Thoracic aorta (tissue), 2 donors: ENCODE measurements around the gene SFSWAP. TPM values are rescaled to one million over a fixed set of nuclear protein-coding genes. Genes with fewer than 3 reads are reported as not detected.

Source experiments
- ATAC-seq: fragments of 150-250 bp; one replicate; pipeline ENCODE4 v1.8.0; 2017; ENCODE audit warnings: low read depth; ENCODE audit not compliant: insufficient number of reproducible peaks, low FRiP score
- DNase-seq: peaks from one replicate; pipeline ENCODE4 v3.0.0-alpha.2; 2020; ENCODE audit warnings: low spot score
- H3K27ac ChIP-seq, 2 donors: fragments of 200-600 bp; sonication (generic); 1 replicate in 1 of 2; 2 replicates in 1 of 2; pipeline ENCODE4 v1.5.1; 2016; ENCODE audit warnings: mild to moderate bottlenecking in 2 of 2, moderate library complexity in 2 of 2
- H3K27me3 ChIP-seq: fragments of 200-600 bp; sonication (generic); replicated peaks from 2 replicates; pipeline ENCODE4 v1.6.0; 2016; ENCODE audit warnings: mild to moderate bottlenecking; ENCODE audit not compliant: insufficient read depth
- H3K36me3 ChIP-seq: fragments of 200-600 bp; sonication (generic); one replicate; pipeline ENCODE4 v1.5.1; 2016
- H3K4me1 ChIP-seq, 2 donors: fragments of 200-600 bp; sonication (generic); 1 replicate in 1 of 2; 2 replicates in 1 of 2; pipeline versions ENCODE4 v1.5.1 to v1.6.0; 2016; ENCODE audit warnings: low read depth in 2 of 2, mild to moderate bottlenecking in 1 of 2; ENCODE audit not compliant: control insufficient read depth in 1 of 2
- H3K4me3 ChIP-seq: fragments of 200-600 bp; sonication (generic); 2 replicates; pipeline ENCODE4 v1.5.1; 2016; ENCODE audit warnings: mild to moderate bottlenecking
- H3K9me3 ChIP-seq: fragments of 200-600 bp; sonication (generic); 2 replicates; pipeline ENCODE4 v1.5.1; 2016
- total RNA-seq, 2 donors: library from RNA; depleted of rRNA; stranded (reverse); fragments of >200 nt; gene quantifications; one replicate each; pipeline versions ENCODE4 v1.1.0 to v1.2.3, GENCODE V29; 2016
- TF ChIP-seq, protein P1 (sequence below): fragments of 200-600 bp; sonication (generic); IDR thresholded peaks from one replicate; pipeline ENCODE4 v1.5.1; 2019; ENCODE audit warnings: antibody characterized with exemption

SFSWAP gene
- total RNA-seq, 2 donors from 2014 or later: 27.9 to 63.2 TPM

DNA sequence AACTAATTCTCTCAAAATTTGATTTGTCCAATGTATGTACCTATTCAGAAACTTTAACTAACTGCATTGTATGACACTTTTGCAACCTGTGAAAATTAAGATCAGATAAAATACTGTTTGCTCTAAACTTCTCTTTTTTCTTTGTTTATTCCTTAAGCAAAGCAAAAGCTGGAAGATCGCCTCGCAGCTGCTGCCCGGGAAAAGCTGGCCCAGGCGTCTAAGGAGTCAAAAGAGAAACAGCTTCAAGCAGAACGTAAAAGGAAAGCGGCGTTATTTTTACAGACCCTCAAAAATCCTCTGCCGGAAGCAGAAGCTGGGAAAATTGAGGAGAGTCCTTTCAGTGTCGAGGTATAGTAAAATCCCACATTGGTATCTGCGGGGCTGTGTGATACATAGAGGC lies 55.1 kb downstream of the SFSWAP start:
- Histone ChIP-seq H3K36me3 (peaks cover 71% of the 10 kb centered on the region), H3K9me3 (no peaks in the 10 kb centered on the region)
- no peak for ATAC-seq

DNA sequence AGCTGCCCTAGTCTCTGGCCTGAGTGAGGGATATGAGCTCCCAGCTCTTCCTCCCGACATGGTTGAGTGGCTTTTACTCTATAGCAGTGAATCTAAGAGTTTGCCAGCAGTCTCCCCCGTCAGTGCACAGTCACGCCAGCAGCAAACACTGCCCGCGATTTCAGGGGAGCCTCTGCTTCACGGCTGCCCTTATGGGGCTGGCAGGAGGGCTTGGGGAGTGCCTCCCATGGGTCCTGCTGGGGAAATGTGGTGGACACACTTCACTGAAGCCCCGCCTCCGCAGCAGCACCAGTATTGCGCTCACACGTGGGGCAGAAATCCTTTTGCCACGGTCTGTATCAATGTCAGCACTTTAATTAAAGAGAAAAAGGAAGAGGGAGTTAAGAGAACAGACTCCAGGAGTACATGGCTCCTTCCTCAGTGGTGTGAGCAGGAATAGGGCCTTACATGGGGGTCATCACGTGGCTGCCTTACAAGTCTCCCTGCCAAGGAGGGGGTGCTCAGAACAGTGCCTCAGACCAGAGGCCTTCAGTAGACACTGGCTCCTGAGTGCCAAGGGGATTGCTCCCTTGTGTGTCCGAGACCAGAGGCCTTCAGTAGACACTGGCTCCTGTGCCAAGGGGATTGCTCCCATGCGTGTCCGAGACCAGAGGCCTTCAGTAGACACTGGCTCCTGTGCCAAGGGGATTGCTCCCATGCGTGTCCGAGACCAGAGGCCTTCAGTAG lies 55.7 kb downstream of the SFSWAP start:
- no peaks in the 10 kb centered on the region for H3K9me3 ChIP-seq
- no peak overlapping the region for H3K4me3 ChIP-seq
- no peaks in the 10 kb centered on the region for H3K4me1 ChIP-seq
- TF ChIP-seq, protein P1, sequence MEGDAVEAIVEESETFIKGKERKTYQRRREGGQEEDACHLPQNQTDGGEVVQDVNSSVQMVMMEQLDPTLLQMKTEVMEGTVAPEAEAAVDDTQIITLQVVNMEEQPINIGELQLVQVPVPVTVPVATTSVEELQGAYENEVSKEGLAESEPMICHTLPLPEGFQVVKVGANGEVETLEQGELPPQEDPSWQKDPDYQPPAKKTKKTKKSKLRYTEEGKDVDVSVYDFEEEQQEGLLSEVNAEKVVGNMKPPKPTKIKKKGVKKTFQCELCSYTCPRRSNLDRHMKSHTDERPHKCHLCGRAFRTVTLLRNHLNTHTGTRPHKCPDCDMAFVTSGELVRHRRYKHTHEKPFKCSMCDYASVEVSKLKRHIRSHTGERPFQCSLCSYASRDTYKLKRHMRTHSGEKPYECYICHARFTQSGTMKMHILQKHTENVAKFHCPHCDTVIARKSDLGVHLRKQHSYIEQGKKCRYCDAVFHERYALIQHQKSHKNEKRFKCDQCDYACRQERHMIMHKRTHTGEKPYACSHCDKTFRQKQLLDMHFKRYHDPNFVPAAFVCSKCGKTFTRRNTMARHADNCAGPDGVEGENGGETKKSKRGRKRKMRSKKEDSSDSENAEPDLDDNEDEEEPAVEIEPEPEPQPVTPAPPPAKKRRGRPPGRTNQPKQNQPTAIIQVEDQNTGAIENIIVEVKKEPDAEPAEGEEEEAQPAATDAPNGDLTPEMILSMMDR: no peak
- no peak overlapping the region for H3K27ac ChIP-seq
- H3K27me3 ChIP-seq: no peaks in the 10 kb centered on the region
- no peak for ATAC-seq
- peaks cover 68% of the 10 kb centered on the region for H3K36me3 ChIP-seq
- DNase-seq: no peak

More for the DNA sequence above, 55.1 kb downstream of the SFSWAP start:
- TF ChIP-seq, protein P1: no peak
- Histone ChIP-seq H3K27me3 (no peaks in the 10 kb centered on the region), H3K27ac (no peak overlapping the region), H3K4me3 (no peak overlapping the region), H3K4me1 (no peaks in the 10 kb centered on the region)
- no peak for DNase-seq

DNA sequence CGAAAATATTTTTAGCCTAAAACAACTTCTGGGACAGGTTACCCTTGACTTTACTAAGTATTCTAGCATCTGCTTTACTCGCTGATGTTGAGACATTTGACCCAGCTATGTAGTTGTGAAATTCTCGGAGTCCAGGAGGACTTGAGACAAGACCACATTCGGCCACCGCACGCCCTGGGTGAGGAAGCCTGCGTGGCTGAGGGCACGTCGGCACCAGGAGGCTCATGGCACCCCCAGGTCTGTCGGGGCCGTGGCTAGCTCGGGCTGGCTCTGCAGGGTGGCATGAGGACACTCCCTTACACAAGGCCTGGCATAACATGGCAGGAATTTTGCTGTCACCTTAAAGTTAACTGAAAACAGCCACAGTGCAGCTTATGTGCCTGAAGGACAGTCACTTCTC lies 59.2 kb downstream of the SFSWAP start:
- Histone ChIP-seq H3K4me3 (no peak overlapping the region), H3K27ac (no peak overlapping the region), H3K4me1 (peaks cover 0 to under 1% of the 10 kb centered on the region in 2 donors), H3K9me3 (no peaks in the 10 kb centered on the region), H3K27me3 (no peaks in the 10 kb centered on the region), H3K36me3 (peaks cover 58% of the 10 kb centered on the region)
- TF ChIP-seq, protein P1: no peak
- DNase-seq: no peak
- ATAC-seq: no peak

DNA sequence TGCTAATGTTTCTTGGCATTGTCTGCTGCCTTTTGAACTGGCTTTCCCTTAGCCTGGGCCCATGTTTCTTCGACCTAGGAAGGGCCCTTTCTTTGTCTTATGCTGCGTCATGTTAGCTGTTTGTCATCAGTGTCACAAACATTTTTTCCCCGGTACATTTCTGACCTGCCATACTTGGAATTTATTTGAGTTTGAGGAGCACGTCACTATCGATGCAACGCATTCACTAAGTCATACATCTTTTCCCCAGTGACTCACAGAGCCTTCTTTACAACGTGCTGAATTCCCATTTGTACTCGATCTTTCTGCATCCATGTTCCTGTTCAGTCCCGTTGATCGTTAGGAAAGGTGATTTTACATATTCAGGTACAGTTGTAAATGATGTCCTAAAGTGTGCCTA lies 61.1 kb downstream of the SFSWAP start:
- Histone ChIP-seq H3K36me3 (peaks cover 44% of the 10 kb centered on the region), H3K4me1 (peaks cover 0 to 9% of the 10 kb centered on the region in 2 donors), H3K9me3 (no peaks in the 10 kb centered on the region), H3K27me3 (no peaks in the 10 kb centered on the region), H3K4me3 (no peak overlapping the region), H3K27ac (no peak overlapping the region)
- TF ChIP-seq, protein P1: no peak
- no peak for ATAC-seq
- no peak for DNase-seq

DNA sequence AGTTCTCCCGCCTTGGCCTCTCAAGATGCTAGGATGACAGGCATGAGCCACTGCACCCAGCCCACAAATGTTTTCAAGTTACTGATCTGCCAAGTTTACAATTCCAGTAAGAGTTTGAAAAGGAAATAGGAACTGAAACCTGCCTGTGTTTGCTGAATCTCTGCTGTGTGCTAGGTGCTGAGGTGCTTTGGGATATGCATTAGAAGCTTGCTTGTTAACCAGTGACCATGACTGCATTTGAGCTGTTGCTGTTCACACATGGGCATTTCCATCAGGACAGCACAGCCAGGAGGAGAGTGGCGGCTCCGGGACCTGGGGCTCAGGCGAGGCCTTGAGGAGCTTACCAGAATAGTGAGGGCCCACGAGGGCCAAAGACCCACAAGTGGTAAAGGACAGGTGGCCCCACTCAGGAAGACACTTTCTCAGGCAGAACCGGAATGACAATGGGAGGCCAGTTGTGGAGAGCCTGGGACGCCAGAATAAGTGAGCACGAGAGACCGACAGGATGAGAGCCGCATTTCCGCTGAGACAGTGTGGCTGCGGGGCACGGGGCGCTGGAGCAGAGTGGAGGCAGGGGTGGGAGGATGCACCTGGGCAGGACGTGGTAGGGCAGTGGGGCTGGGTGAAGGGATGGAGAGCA lies 62.8 kb downstream of the SFSWAP start:
- Histone ChIP-seq H3K9me3 (no peaks in the 10 kb centered on the region), H3K4me3 (no peak overlapping the region), H3K27ac (no peak overlapping the region), H3K36me3 (peaks cover 38% of the 10 kb centered on the region), H3K4me1 (peaks cover 0 to 9% of the 10 kb centered on the region in 2 donors), H3K27me3 (no peaks in the 10 kb centered on the region)
- TF ChIP-seq, protein P1: no peak
- ATAC-seq (no peak), DNase-seq (no peak)
